ENCODE measurements around the gene GJB5.
"Not testable (repeated sequence)": the region's sequence is repeated elsewhere in the genome, so short reads cannot be mapped to it uniquely, and the experiment has no call there.

GJB5 gene

GRCh38 chr1:34746101-34746500 lies 8.7 kb upstream of the GJB5 start:
- no peak for DNase-seq

DNA sequence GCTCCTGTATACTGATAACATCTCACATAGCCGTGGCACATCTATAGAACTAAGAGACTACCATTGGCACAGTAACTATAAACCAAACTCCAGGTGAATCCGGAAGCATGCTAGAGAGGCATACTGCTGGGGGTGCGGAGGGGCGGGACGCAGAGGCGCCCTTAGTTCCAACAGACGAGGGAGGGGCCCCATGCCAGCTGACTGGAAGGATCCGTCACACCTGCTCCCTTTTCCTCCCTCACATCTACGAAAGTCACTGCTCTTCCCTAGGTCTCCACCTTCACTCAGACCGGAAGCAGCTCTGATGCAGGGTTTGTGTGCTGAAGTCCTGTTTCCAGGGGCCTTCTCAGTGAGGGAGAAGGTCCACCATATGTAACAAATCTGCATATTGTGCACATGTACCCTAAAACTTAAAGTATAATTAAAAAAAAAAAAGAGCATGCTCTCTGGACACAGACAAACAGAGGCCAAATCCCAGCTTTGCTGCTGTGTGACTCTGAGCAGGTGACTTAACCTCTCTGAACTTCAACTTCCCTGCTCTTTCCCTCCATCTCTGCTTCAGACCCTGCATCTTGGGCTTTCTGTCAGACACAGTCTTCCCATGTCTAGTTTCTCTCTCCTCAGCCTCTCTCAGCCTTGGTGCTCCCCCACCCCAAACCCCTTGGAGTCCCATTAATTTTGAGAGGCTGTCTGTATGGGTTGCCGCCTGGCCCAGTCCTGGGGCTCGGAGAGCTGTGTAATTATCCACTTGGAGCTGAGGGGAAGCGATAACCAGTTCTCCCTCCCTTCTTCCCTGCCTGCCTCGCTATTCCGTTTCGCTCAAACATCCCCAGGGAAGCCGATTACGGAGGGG lies 7.8 kb upstream of the GJB5 start:
- no peak for DNase-seq

- no peak for DNase-seq
These were observed 7.3 kb upstream of the GJB5 start for GRCh38 chr1:34747638-34747941.

DNA sequence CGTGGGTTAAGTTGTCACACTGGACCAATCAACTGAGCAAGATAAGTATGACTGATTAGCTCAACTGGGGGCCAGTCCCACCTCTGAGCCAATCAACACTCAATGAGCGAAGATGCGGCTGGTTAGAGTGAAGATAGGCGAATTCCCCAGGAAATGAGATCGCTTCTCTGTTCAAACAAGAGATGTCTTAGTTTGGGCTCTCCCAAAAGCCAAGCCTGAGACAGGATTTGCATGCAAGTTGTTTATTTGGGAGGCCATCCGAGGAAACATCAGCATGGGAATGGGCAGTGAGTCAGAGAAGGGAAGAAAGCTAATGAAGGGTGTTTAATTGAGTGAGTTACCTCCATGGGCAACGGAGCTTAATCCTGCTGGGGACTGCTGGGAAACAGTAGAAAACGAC lies 4.9 kb upstream of the GJB5 start:
- no peak for DNase-seq

- DNase-seq, result no peak
These were observed 4.2 kb upstream of the GJB5 start for GRCh38 chr1:34750610-34751009.

GRCh38 chr1:34753163-34753562 lies 1.7 kb upstream of the GJB5 start:
- no peak for DNase-seq

DNA sequence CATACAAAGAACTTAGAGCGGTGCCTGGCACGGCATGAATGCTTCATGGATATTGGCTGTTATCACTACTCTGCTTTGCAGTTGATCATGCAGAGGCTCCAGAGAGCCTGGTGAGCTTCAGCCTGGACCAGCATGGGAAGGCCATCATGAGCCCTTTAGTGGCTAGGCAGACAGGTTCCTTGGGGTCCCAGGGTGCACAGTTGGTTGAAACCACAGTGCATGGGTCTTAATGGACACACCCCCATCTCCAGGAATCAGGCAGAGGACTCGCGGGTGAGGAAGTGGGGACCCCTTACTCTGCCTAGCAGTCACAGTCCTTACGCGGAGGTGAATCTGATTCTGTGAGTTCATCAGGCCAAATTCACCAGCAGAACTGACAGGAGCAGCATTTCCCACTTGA lies 1.1 kb downstream of the GJB5 start:
- no peak for DNase-seq

- DNase-seq, result no peak
These were observed 2.5 kb downstream of the GJB5 start for GRCh38 chr1:34757386-34757785.

- DNase-seq, result no peak
These were observed 3.9 kb downstream of the GJB5 start for GRCh38 chr1:34758751-34759150.

DNA sequence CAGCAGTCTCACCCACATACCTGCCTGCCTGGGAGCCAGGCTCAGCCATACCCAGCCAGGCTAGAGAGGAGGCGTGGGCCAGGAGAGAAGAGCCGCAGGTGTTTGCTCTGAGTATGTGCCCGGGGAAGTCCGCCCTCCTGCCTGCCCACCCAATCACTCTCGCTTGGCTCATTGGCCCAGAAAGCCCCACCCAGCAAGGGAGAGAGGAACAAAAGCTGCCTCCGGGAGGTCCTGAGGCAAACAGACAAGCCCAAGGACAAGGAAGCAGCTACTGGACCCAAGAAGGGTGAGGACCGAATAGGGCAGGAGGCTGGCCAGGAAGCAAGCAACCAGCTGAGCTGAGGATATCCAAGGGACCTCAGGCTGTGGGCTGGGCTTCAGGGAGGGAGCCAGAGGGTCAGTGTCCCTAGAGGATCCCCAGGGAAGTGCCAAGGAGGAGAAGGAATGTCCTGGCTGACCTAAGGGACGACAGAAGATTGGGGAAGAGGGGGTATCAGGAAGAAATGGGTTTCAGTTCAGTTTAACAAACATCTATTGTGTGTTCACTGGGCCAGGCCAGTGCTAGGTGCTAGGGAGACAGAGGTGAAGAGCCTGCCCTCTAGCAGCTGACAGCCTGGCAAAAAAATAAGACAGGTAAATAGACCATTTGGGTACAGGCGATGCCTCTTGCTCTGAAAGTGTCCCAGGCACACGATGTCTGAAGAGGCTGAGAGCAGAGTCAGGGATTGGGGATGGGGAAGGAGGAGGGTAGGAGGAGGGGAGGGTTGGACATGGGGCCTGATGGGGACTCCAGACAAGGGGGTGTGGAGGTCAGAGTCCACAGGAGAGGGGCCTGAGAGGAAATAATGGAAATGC lies 4.9 kb downstream of the GJB5 start, which contains the start of gene GJB4:
Gene GJB4, plus strand, starts transcription at position 238 of the 855 bp plus-strand sequence. CDS start 1,515 bp downstream, outside the sequence.
- no peak for DNase-seq

DNA sequence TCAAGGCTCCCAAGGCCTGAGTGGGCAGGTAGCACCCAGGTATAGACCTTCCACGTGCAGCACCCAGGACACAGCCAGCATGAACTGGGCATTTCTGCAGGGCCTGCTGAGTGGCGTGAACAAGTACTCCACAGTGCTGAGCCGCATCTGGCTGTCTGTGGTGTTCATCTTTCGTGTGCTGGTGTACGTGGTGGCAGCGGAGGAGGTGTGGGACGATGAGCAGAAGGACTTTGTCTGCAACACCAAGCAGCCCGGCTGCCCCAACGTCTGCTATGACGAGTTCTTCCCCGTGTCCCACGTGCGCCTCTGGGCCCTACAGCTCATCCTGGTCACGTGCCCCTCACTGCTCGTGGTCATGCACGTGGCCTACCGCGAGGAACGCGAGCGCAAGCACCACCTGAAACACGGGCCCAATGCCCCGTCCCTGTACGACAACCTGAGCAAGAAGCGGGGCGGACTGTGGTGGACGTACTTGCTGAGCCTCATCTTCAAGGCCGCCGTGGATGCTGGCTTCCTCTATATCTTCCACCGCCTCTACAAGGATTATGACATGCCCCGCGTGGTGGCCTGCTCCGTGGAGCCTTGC lies 6.4 kb downstream of the GJB5 start:
- DNase-seq, result no peak

DNA sequence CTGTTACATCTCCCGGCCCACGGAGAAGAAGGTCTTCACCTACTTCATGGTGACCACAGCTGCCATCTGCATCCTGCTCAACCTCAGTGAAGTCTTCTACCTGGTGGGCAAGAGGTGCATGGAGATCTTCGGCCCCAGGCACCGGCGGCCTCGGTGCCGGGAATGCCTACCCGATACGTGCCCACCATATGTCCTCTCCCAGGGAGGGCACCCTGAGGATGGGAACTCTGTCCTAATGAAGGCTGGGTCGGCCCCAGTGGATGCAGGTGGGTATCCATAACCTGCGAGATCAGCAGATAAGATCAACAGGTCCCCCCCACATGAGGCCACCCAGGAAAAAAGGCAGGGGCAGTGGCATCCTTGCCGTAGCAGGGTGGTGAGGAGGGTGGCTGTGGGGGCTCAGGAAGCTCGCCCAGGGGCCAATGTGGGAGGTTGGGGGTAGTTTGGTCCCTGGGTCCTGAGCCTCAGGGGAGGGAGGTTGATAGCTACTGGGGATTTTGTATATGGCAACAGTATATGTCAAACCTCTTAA lies 7.0 kb downstream of the GJB5 start:
- DNase-seq, result no peak

GRCh38 chr1:34762474-34763141 lies 7.8 kb downstream of the GJB5 start:
- DNase-seq, result no peak

DNA sequence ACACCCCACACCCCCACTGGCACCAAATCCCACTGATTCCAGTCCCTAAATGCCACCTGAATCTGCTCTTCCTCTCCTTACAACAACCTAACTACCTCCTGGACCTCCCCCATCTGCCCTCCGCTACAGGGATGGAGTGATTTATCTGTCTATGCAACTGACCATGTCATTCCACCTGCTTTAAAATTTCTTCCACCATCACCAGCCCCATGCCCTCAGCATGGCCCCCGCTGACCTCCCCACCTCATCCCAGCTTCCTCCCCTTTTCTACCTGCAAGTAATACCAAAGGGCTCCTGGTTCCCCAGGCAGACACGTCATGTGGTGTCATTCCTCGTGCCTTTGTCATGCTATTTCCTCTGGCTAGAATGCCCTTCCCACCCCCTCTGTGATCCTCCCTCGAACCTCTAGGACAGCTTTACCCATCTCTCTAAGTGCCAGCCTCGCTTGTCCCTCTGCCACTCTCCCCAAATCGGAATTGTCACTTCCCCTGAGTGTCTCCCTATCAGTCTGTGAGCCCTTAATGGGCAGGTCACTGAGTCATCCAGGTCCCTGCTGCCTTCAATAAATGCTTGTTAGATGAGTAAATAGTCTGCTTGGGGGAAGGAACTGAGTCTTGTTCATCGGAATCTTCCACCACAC lies 8.4 kb downstream of the GJB5 start:
- no peak for DNase-seq

DNA sequence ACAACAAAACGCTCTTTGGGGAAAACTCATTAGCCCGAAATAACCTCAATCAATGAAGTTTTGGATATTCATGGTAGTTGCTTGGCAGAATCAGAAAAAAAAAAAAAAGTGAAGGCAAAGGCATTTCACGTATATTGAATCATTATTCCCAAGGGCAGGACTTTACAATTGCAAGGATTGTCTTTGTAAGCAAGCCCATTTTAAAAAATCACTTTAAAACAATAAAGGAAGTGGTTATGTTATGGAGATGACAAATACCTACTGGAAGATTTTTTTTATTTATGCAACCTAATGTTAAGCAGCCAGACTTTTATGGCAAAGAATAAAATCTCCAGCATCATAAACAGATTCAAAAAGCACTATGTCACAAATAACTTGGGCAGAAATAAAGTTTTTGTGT lies 14.0 kb downstream of the GJB5 start:
- no peak for DNase-seq

DNA sequence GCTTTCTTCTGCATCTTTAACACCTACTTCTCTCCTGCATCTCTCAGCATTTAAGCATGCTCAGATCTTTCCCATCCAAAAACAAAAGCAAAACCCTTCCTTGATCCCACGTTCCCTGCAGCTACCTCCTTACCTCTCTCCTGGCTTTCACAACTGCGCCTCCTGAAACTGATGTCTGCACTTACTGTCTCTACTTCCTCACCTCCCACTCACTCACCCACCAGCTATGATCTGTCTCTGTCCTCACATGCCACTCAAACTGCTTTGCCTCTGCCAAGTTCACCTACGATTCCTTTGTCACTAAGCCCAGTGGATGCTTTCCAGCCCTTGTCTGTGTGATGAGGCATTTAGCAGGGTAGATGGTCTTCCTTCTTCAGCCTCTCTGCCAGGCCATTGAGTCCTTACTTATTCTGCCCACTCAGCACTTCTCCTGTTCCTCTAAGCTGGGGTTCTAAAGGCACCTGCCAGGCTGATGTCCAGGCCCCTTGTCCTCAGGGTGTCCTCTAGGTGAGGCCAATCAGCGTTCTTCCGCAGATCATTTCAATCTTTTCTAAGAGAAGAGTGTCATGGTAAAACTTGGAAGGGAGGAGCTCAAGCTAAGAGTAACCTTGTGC lies 16.2 kb downstream of the GJB5 start:
- DNase-seq, result no peak

DNA sequence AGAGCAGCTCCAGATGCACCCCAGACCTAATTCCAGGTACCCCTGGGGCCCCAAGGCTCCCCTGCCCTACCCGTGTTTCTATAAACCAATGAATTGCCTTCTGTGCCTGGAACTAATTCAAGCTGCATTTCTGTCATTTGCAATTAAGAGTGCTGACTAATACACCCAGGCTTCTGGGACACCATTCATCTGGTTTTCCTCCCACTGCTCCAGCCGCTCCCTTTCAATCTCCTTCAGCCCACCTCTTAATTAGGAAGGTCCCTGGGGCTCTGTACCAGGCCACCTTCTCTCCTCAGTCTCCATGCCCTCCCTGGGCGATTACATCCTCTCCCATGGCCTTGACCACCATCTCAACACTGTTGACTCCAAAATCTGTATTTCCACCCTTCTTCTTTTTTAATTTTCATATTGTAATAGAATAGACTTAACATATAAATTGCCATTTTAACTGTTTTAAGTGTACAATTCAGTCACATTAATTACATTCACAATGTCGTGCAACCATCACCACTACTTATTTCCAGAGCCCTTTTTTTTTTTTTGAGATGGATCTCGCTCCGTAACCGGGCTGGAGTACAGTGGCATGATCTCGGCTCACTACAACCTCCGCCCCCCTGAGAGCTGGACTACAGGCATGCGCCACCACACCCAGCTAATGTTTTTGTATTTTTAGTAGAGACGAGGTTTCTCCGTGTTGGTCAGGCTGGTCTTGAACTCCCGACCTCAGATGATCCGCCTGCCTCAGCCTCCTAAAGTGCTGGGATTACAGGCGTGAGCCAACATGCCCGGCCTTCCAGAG lies 16.9 kb downstream of the GJB5 start:
- no peak for DNase-seq

GRCh38 chr1:34773114-34773513 lies 18.3 kb downstream of the GJB5 start:
- DNase-seq, result not testable (repeated sequence)

GRCh38 chr1:34774957-34775356 lies 20.1 kb downstream of the GJB5 start:
- no peak for DNase-seq

DNA sequence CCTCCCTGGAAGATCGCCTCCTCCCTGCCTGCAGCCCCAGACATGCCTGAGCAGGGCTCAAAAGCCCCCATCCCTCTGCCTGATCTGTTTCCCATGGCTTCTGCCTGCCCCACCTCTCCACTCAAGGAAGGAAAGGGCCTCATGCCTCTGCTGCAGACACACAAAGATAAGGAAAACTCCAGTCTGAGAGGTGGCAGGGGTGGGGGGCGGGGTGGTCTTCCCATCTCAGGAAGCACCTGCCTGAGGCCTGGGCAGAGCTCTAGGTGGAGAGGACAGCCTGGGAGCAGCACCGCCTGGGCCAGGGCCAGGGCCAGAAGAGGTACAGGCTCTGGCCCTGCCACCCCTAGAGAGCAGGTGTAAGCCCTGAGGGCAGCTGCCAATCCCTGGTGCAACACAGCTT lies 22.1 kb downstream of the GJB5 start:
- no peak for DNase-seq

Data from activated gamma-delta T cell (primary cell).